A673 (cell line): ENCODE results near the gene SELP. TPM values are rescaled to one million over a fixed set of nuclear protein-coding genes. Genes with fewer than 3 reads are reported as not detected.

Experiments
- BruUV-seq: library from RNA; stranded (reverse); fragments of 400-500 nt; replicated peaks from 2 replicates; lab custom pipeline; 2021; lab: Mats Ljungman, UMichigan
- CTCF ChIA-PET: fragments of 300-600 bp; sonication (Branson Sonifier 250); formaldehyde crosslinking; loops from one replicate; lab custom pipeline; 2022; ENCODE audit warnings: antibody characterized with exemption; lab: Charles Lee
- POLR2A ChIA-PET: fragments of 300-600 bp; sonication (Branson Sonifier 250); formaldehyde crosslinking; loops from one replicate; lab custom pipeline; 2022; ENCODE audit warnings: antibody characterized with exemption; ENCODE audit not compliant: low non-redundant PET; lab: Charles Lee
- DNase-seq: peaks from one replicate; pipeline ENCODE4 v3.0.0-alpha.2; 2015; ENCODE audit warnings: low spot score
- H3K27ac ChIP-seq: fragments of 200-600 bp; sonication (generic); 2 replicates; pipeline ENCODE4 v1.5.1; 2016; ENCODE audit warnings: mixed run types, low read depth, mild to moderate bottlenecking, mixed read lengths, antibody characterized with exemption, low read length; ENCODE audit not compliant: poor library complexity, severe bottlenecking
- H3K27me3 ChIP-seq: fragments of 200-600 bp; sonication (generic); replicated peaks from 2 replicates; pipeline ENCODE4 v1.6.1; 2017; ENCODE audit warnings: mixed run types, low read depth, mild to moderate bottlenecking, mixed read lengths, antibody characterized with exemption, low read length; ENCODE audit not compliant: insufficient read depth, poor library complexity
- H3K36me3 ChIP-seq: fragments of 200-600 bp; sonication (generic); 2 replicates; pipeline ENCODE4 v1.6.1; 2016; ENCODE audit warnings: mixed run types, mild to moderate bottlenecking, mixed read lengths, antibody characterized with exemption, low read length; ENCODE audit not compliant: insufficient read depth, poor library complexity, severe bottlenecking
- H3K4me1 ChIP-seq: fragments of 200-600 bp; sonication (generic); 2 replicates; pipeline ENCODE4 v1.6.1; 2017; ENCODE audit warnings: mixed run types, mild to moderate bottlenecking, mixed read lengths, antibody characterized with exemption, low read length; ENCODE audit not compliant: insufficient read depth, poor library complexity, severe bottlenecking
- H3K4me3 ChIP-seq: fragments of 200-600 bp; sonication (generic); 2 replicates; pipeline ENCODE4 v1.5.1; 2016; ENCODE audit warnings: low read depth, mixed run types, mild to moderate bottlenecking, mixed read lengths, low read length; ENCODE audit not compliant: poor library complexity, severe bottlenecking
- H3K9me3 ChIP-seq: fragments of 200-600 bp; sonication (generic); 2 replicates; pipeline ENCODE4 v1.6.1; 2016; ENCODE audit warnings: mixed run types, low read depth, mild to moderate bottlenecking, mixed read lengths, antibody characterized with exemption, low read length; ENCODE audit not compliant: poor library complexity, severe bottlenecking
- EZH2 ChIP-seq: fragments of 200-600 bp; sonication (generic); IDR thresholded peaks from 2 replicates; pipeline ENCODE4 v1.6.1; 2017; ENCODE audit warnings: borderline replicate concordance, low read depth, mild to moderate bottlenecking, mixed read lengths, antibody characterized with exemption, low read length; ENCODE audit not compliant: poor library complexity, severe bottlenecking
- intact Hi-C: fragments of 100-400 bp; cut with micrococcal nuclease; formaldehyde crosslinking; loops from one replicate; pipeline ENCODE4 v1.10.0; 2022; ENCODE audit not compliant: unreplicated experiment
- total RNA-seq: library from RNA; stranded (reverse); gene quantifications from 2 replicates; pipeline ENCODE4 v1.2.3, GENCODE V29; 2021
- TF ChIP-seq, protein P1 (sequence below): fragments of 300-800, 200-600 bp; sonication (generic); conservative IDR thresholded peaks from 2 replicates; pipeline ENCODE4 v1.5.1; 2017; ENCODE audit warnings: low read depth, mild to moderate bottlenecking, antibody characterized with exemption, low read length, moderate library complexity, mixed read lengths

SELP gene
- total RNA-seq, 1 experiment from 2014 or later: not detected

DNA sequence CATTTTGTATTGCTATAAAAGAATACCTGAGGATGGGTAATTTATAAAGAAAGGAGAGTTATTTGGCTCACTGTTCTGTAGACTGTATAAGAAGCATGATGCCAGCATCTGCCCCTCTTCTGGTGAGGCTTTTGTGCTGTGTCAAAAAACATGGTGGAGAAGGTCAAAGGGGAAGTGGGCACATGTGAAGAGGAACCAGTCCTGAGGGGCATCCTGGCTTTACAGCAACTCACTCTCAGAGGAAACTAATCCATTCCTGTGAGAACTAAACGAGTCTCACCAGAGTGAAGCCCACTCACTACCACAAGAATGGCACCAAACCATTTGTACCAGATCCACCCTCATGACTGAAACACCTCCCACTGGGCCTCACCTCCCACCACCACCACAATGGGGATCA is 18.8 kb upstream of the SELP start:
- Histone ChIP-seq H3K36me3 (no peaks in the 10 kb centered on the region), H3K4me1 (no peaks in the 10 kb centered on the region), H3K27me3 (peaks cover 15% of the 10 kb centered on the region), H3K9me3 (no peaks in the 10 kb centered on the region), H3K27ac (no peak overlapping the region), H3K4me3 (no peak overlapping the region)
- BruUV-seq: no TSS peak
- CTCF ChIA-PET: no interaction called here
- intact Hi-C loops: no loop called here
- POLR2A ChIA-PET: no interaction called here
- TF ChIP-seq, protein P1, sequence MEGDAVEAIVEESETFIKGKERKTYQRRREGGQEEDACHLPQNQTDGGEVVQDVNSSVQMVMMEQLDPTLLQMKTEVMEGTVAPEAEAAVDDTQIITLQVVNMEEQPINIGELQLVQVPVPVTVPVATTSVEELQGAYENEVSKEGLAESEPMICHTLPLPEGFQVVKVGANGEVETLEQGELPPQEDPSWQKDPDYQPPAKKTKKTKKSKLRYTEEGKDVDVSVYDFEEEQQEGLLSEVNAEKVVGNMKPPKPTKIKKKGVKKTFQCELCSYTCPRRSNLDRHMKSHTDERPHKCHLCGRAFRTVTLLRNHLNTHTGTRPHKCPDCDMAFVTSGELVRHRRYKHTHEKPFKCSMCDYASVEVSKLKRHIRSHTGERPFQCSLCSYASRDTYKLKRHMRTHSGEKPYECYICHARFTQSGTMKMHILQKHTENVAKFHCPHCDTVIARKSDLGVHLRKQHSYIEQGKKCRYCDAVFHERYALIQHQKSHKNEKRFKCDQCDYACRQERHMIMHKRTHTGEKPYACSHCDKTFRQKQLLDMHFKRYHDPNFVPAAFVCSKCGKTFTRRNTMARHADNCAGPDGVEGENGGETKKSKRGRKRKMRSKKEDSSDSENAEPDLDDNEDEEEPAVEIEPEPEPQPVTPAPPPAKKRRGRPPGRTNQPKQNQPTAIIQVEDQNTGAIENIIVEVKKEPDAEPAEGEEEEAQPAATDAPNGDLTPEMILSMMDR: no peak
- no peak for TF ChIP-seq EZH2
- no peak for DNase-seq

DNA sequence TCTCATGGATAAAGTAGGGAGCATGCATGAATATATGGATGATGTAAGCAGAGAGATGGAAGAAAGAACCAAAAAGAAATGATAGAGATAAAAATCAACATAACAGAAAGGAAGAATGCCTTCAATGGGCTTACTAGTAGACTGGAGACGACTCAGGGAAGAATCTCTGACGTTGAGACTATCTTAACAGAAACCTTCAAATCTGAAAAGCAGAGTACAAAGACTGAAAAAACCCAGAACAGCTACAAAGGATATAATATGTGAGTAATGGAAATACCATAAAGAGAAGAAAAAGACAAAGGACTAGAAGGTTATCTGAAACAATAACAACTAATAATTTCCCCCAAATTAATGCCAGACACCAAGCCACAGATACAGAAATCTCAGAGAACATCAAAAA is 18.3 kb upstream of the SELP start:
- CTCF ChIA-PET: no interaction called here
- Histone ChIP-seq H3K36me3 (no peaks in the 10 kb centered on the region), H3K27ac (no peak overlapping the region), H3K9me3 (no peaks in the 10 kb centered on the region), H3K27me3 (peaks cover 15% of the 10 kb centered on the region), H3K4me3 (no peak overlapping the region), H3K4me1 (no peaks in the 10 kb centered on the region)
- no TSS peak for BruUV-seq
- TF ChIP-seq, protein P1: no peak
- DNase-seq: no peak
- intact Hi-C loops: no loop called here
- POLR2A ChIA-PET: no interaction called here

DNA sequence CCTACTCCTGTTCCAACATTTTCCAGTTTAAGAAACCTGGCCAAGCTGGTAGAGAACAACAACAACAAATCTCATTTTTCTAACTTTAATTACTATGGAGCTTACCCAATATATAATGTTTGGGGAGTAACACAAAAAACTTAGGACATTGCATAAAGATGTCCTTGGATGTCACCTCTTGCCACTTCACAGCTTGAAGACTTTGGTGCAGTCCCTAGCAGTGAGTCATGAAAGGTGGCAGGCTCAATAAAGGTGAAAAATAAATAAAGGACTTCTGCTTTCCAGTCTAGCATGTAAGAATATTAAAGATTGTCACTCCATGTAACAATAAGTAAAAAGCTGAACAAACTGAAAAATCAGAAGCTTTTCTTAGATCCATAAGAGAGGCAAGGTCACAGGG is 17.6 kb upstream of the SELP start:
- BruUV-seq: no TSS peak
- TF ChIP-seq EZH2: no peak
- TF ChIP-seq, protein P1: no peak
- Histone ChIP-seq H3K27me3 (peaks cover 15% of the 10 kb centered on the region), H3K4me3 (no peak overlapping the region), H3K27ac (no peak overlapping the region), H3K4me1 (no peaks in the 10 kb centered on the region), H3K9me3 (no peaks in the 10 kb centered on the region), H3K36me3 (no peaks in the 10 kb centered on the region)
- POLR2A ChIA-PET: no interaction called here
- intact Hi-C loops: no loop called here
- DNase-seq: no peak
- CTCF ChIA-PET: no interaction called here
